ENCODE data around the gene CDK5RAP2.

CDK5RAP2 gene

GRCh38 chr9:120475341-120475740 is 104.6 kb downstream of the CDK5RAP2 start:
- ChIA-PET POLR2A (no interaction called here), CTCF (interaction anchor here (0.6 kb wide), 2 partner anchors 20 to 38 kb away, joined by 3 read pairs; no protein-coding TSS in a partner anchor)
- H3K4me1 ChIP-seq (ENCODE audit: control insufficient read depth, insufficient read depth, low read length): peaks cover 2% of the 10 kb centered on the region; the same call in 1 of the 2 replicates
- H3K9me3 ChIP-seq (ENCODE audit: control insufficient read depth, insufficient read depth, low read depth, low read length): no peaks in the 10 kb centered on the region
- no peak overlapping the region for H3K27ac ChIP-seq (ENCODE audit: extremely low read depth, low read depth, low read length)
- H3K36me3 ChIP-seq (ENCODE audit: control insufficient read depth in 2 of 2, insufficient read depth in 1 of 2, low read length in 2 of 2): peaks cover 0 to 79% of the 10 kb centered on the region in 2 experiments; a peak in 2 of 3 replicates
- no peak overlapping the region for H3K4me3 ChIP-seq (ENCODE audit: low read depth, low read length)
- TF ChIP-seq ZNF791 (tag by site-specific recombination; IDR thresholded peaks at IDR 0.05) (no peak), ZNF664 (tag by site-specific recombination; IDR thresholded peaks at IDR 0.05) (no peak), PRDM1 (tag by site-specific recombination; IDR thresholded peaks at IDR 0.05) (no peak), ZNF473 (tag by site-specific recombination; IDR thresholded peaks at IDR 0.05) (no peak), ZXDB (tag by site-specific recombination; IDR thresholded peaks at IDR 0.05) (no peak), ZNF571 (tag by site-specific recombination; IDR thresholded peaks at IDR 0.05) (no peak), SP3 (tag by site-specific recombination; IDR thresholded peaks at IDR 0.05) (no peak), ZNF155 (tag by site-specific recombination; IDR thresholded peaks at IDR 0.05) (no peak), OSR2 (tag by site-specific recombination; IDR thresholded peaks at IDR 0.05) (no peak), HOXA7 (CRISPR knock-in tag; IDR thresholded peaks at IDR 0.05; ENCODE audit: borderline replicate concordance) (no peak), ZNF585B (tag by site-specific recombination; IDR thresholded peaks at IDR 0.05) (no peak), IKZF3 (tag by site-specific recombination; IDR thresholded peaks at IDR 0.05) (no peak), ZBTB17 (tag by site-specific recombination; IDR thresholded peaks at IDR 0.05) (no peak), ZBTB10 (tag by site-specific recombination; IDR thresholded peaks at IDR 0.05) (no peak), ZNF580 (tag by site-specific recombination; IDR thresholded peaks at IDR 0.05) (no peak)

GRCh38 chr9:120474591-120475243 is 105.2 kb downstream of the CDK5RAP2 start:
- no peaks in the 10 kb centered on the region for H3K9me3 ChIP-seq (ENCODE audit: control insufficient read depth, insufficient read depth, low read depth, low read length)
- H3K27ac ChIP-seq (ENCODE audit: extremely low read depth, low read depth, low read length): no peak overlapping the region
- H3K36me3 ChIP-seq (ENCODE audit: control insufficient read depth in 2 of 2, insufficient read depth in 1 of 2, low read length in 2 of 2): peaks cover 0 to 85% of the 10 kb centered on the region in 2 experiments; a peak in 2 of 3 replicates
- peaks cover 2% of the 10 kb centered on the region; the same call in 1 of the 2 replicates for H3K4me1 ChIP-seq (ENCODE audit: control insufficient read depth, insufficient read depth, low read length)
- no peak overlapping the region for H3K4me3 ChIP-seq (ENCODE audit: low read depth, low read length)
- CTCF ChIA-PET: interaction anchor here (0.5 to 0.6 kb wide), 3 partner anchors 13 to 37 kb away, joined by 3 to 4 read pairs (median 3); no protein-coding TSS in a partner anchor
- POLR2A ChIA-PET: no interaction called here
- TF ChIP-seq ZNF830 (tag by site-specific recombination; IDR thresholded peaks at IDR 0.05; ENCODE audit: low read depth) (no peak), ZSCAN16 (tag by site-specific recombination; IDR thresholded peaks at IDR 0.05) (no peak)

GRCh38 chr9:120473608-120474007 is 106.4 kb downstream of the CDK5RAP2 start:
- Histone ChIP-seq H3K9me3 (ENCODE audit: control insufficient read depth, insufficient read depth, low read depth, low read length) (no peaks in the 10 kb centered on the region), H3K4me1 (ENCODE audit: control insufficient read depth, insufficient read depth, low read length) (peaks cover 2% of the 10 kb centered on the region; the same call in 1 of the 2 replicates), H3K36me3 (ENCODE audit: control insufficient read depth in 2 of 2, insufficient read depth in 1 of 2, low read length in 2 of 2) (peaks cover 0 to 90% of the 10 kb centered on the region in 2 experiments; a peak in 2 of 3 replicates), H3K4me3 (ENCODE audit: low read depth, low read length) (no peak overlapping the region), H3K27ac (ENCODE audit: extremely low read depth, low read depth, low read length) (no peak overlapping the region)
- ChIA-PET POLR2A (no interaction called here), CTCF (interaction anchor here (0.7 kb wide), 1 partner anchor 13 kb away, joined by 3 read pairs; no protein-coding TSS in a partner anchor)
- TF ChIP-seq HOXD13 (CRISPR knock-in tag; IDR thresholded peaks at IDR 0.05; ENCODE audit: borderline replicate concordance) (no peak), ZNF596 (tag by site-specific recombination; IDR thresholded peaks at IDR 0.05) (no peak)
